ENCODE results near the gene MAGI2.

- TF ChIP-seq CTCF (IDR thresholded peaks at IDR 0.05) (no peak), POLR2A (IDR thresholded peaks at IDR 0.05) (no peak)
Observed at GRCh38 chr7:78055599-78055998, 1397.9 kb downstream of the MAGI2 start.
